Measurements from ENCODE around the gene SLC15A3.

- no peak for TF ChIP-seq POLR2A (IDR thresholded peaks at IDR 0.05)
- no peak for TF ChIP-seq CTCF (IDR thresholded peaks at IDR 0.05)
These were observed 19.5 kb upstream of the SLC15A3 start, which contains the start of gene CD6 for GRCh38 chr11:60971520-60971919.
